Activated T-cell treated with anti-CD3 and anti-CD28 coated beads, Interleukin-2, amount 50 U/mL, for 72 hours (primary cell): Measurements from ENCODE around the gene TRMT1. TPM values are rescaled to one million over a fixed set of nuclear protein-coding genes. Genes with fewer than 3 reads are reported as not detected.
"Not testable (repeated sequence)": the region's sequence is repeated elsewhere in the genome, so short reads cannot be mapped to it uniquely, and the experiment has no call there.

ENCODE experiments used
- ATAC-seq, 2 donors: fragments of 150-1000 bp; cut with Tn5 transposase; replicated peaks in 1 of 2; 2 replicates each; pipeline ENCODE4 v1.10.0; 2021; ENCODE audit warnings: moderate library complexity in 2 of 2, mild to moderate bottlenecking in 1 of 2
- DNase-seq, 2 donors: peaks; one replicate each; pipeline ENCODE4 v3.0.0; 2021 to 2022; ENCODE audit warnings: mixed read lengths in 1 of 2
- H3K27ac Mint-ChIP-seq: one replicate; pipeline ENCODE4 v1.8.0; 2022; ENCODE audit warnings: mild to moderate bottlenecking, moderate library complexity, mixed read lengths
- H3K27me3 Mint-ChIP-seq: one replicate; pipeline ENCODE4 v1.8.0; 2022; ENCODE audit warnings: low read depth, mixed read lengths
- H3K36me3 Mint-ChIP-seq, 2 donors: one replicate each; pipeline ENCODE4 v1.8.0; 2022; ENCODE audit warnings: mixed read lengths in 2 of 2, mild to moderate bottlenecking in 1 of 2; ENCODE audit not compliant: insufficient read depth in 2 of 2
- H3K4me1 Mint-ChIP-seq: one replicate; pipeline ENCODE4 v1.8.0; 2022; ENCODE audit warnings: low read depth, mixed read lengths
- H3K4me3 Mint-ChIP-seq, 2 donors: one replicate each; pipeline ENCODE4 v1.8.0; 2022; ENCODE audit warnings: mild to moderate bottlenecking in 2 of 2, mixed read lengths in 2 of 2, moderate library complexity in 2 of 2
- H3K9me3 Mint-ChIP-seq, 2 donors: one replicate each; pipeline ENCODE4 v1.8.0; 2022; ENCODE audit warnings: mixed read lengths in 2 of 2
- total RNA-seq, 2 donors: library from RNA; stranded (reverse); gene quantifications; one replicate each; pipeline ENCODE4 v1.2.3, GENCODE V29; 2022

TRMT1 gene
- 10 to 100 TPM; 41.0 to 46.0 TPM for total RNA-seq

GRCh38 chr19:13116282-13117175, at the start of gene TRMT1:
TSS of gene TRMT1 (minus strand) at chr19:13116740. CDS start at chr19:13116399, 341 bp downstream.
- H3K4me1 Mint-ChIP-seq = peaks cover 41% of the 10 kb centered on the region
- H3K4me3 Mint-ChIP-seq = peak within 1 kb of the TSS; percentile 92
- ATAC-seq (peak; percentile 61 to 67), DNase-seq (peak; percentile 89 to 94)
- no peaks in the 10 kb centered on the region for H3K27me3 Mint-ChIP-seq
- H3K27ac Mint-ChIP-seq = peak within 1 kb of the TSS; percentile 92
- peaks cover 0 to 3% of the 10 kb centered on the region in 2 donors for H3K36me3 Mint-ChIP-seq
- H3K9me3 Mint-ChIP-seq = no peaks in the 10 kb centered on the region

- DNase-seq, ATAC-seq, H3K36me3 Mint-ChIP-seq, H3K27me3 Mint-ChIP-seq, H3K9me3 Mint-ChIP-seq, H3K27ac Mint-ChIP-seq: not testable (repeated sequence)
- Mint-ChIP-seq H3K4me3 (peak overlapping the region; percentile 27 to 32), H3K4me1 (peaks cover 76% of the 10 kb centered on the region)
Observed at GRCh38 chr19:13166151-13166550, 49.6 kb upstream of the TRMT1 start.

- Mint-ChIP-seq H3K27me3 (no peaks in the 10 kb centered on the region), H3K9me3 (no peaks in the 10 kb centered on the region), H3K4me3 (peak overlapping the region; percentile 77 to 89), H3K36me3 (peaks cover 0 to 2% of the 10 kb centered on the region in 2 donors), H3K27ac (peak overlapping the region; percentile 67), H3K4me1 (peaks cover 72% of the 10 kb centered on the region)
- DNase-seq = no peak
- ATAC-seq = no peak
Observed at GRCh38 chr19:13165162-13165997, 48.8 kb upstream of the TRMT1 start.

- H3K27ac Mint-ChIP-seq = peak overlapping the region; percentile 67
- no peaks in the 10 kb centered on the region for H3K9me3 Mint-ChIP-seq
- H3K4me3 Mint-ChIP-seq = peak overlapping the region; percentile 77 to 89
- peaks cover 72% of the 10 kb centered on the region for H3K4me1 Mint-ChIP-seq
- peak; percentile 48 to 56 for DNase-seq
- peak in 1 of 2 donors; percentile 10 for ATAC-seq
- H3K36me3 Mint-ChIP-seq = peaks cover 0 to 2% of the 10 kb centered on the region in 2 donors
- H3K27me3 Mint-ChIP-seq = no peaks in the 10 kb centered on the region
Observed at GRCh38 chr19:13164343-13165161, 48.0 kb upstream of the TRMT1 start.

GRCh38 chr19:13163609-13164342, 47.2 kb upstream of the TRMT1 start:
- ATAC-seq (peak; percentile 29 to 41), DNase-seq (peak; percentile 71 to 81)
- H3K4me1 Mint-ChIP-seq = peaks cover 73% of the 10 kb centered on the region
- H3K4me3 Mint-ChIP-seq = peak overlapping the region; percentile 77 to 89
- peaks cover 0 to 2% of the 10 kb centered on the region in 2 donors for H3K36me3 Mint-ChIP-seq
- H3K27me3 Mint-ChIP-seq = no peaks in the 10 kb centered on the region
- H3K9me3 Mint-ChIP-seq = no peaks in the 10 kb centered on the region
- H3K27ac Mint-ChIP-seq = peak overlapping the region; percentile 67

GRCh38 chr19:13162724-13163608, 46.4 kb upstream of the TRMT1 start:
- ATAC-seq (peak; percentile 56 to 65), DNase-seq (peak; percentile 90 to 91)
- H3K27ac Mint-ChIP-seq = peak overlapping the region; percentile 67
- H3K4me3 Mint-ChIP-seq = peak overlapping the region; percentile 77 to 89
- peaks cover 0 to 2% of the 10 kb centered on the region in 2 donors for H3K36me3 Mint-ChIP-seq
- peaks cover 75% of the 10 kb centered on the region for H3K4me1 Mint-ChIP-seq
- no peaks in the 10 kb centered on the region for H3K9me3 Mint-ChIP-seq
- H3K27me3 Mint-ChIP-seq = no peaks in the 10 kb centered on the region

- no peak overlapping the region for H3K27ac Mint-ChIP-seq
- ATAC-seq = no peak
- no peaks in the 10 kb centered on the region for H3K27me3 Mint-ChIP-seq
- H3K9me3 Mint-ChIP-seq = no peaks in the 10 kb centered on the region
- no peaks in the 10 kb centered on the region for H3K36me3 Mint-ChIP-seq
- DNase-seq = no peak
- peak overlapping the region in 1 of 2 donors; percentile 19 for H3K4me3 Mint-ChIP-seq
- H3K4me1 Mint-ChIP-seq = peaks cover 74% of the 10 kb centered on the region
Observed at GRCh38 chr19:13160557-13160956, 44.0 kb upstream of the TRMT1 start.

GRCh38 chr19:13159713-13160112, 43.2 kb upstream of the TRMT1 start:
- Mint-ChIP-seq H3K36me3 (peaks cover 0 to 2% of the 10 kb centered on the region in 2 donors), H3K4me1 (peaks cover 66% of the 10 kb centered on the region), H3K9me3 (no peaks in the 10 kb centered on the region), H3K27ac (peak overlapping the region; percentile 4), H3K27me3 (no peaks in the 10 kb centered on the region), H3K4me3 (peak overlapping the region in 1 of 2 donors; percentile 22)
- DNase-seq (no peak), ATAC-seq (no peak)

- peaks cover 10 to 18% of the 10 kb centered on the region in 2 donors for H3K36me3 Mint-ChIP-seq
- no peaks in the 10 kb centered on the region for H3K9me3 Mint-ChIP-seq
- peak overlapping the region; percentile 98 for H3K27ac Mint-ChIP-seq
- H3K4me3 Mint-ChIP-seq = peak overlapping the region; percentile 89 to 99
- peaks cover 53% of the 10 kb centered on the region for H3K4me1 Mint-ChIP-seq
- DNase-seq (peak; percentile 83 to 87), ATAC-seq (peak; percentile 8 to 13)
- H3K27me3 Mint-ChIP-seq = no peaks in the 10 kb centered on the region
Observed at GRCh38 chr19:13155472-13156359, 39.2 kb upstream of the TRMT1 start.

- peak; percentile 87 to 90 for DNase-seq
- ATAC-seq = peak; percentile 30 to 46
Observed at GRCh38 chr19:13154911-13155471, 38.5 kb upstream of the TRMT1 start.

More at GRCh38 chr19:13154911-13155471, 38.5 kb upstream of the TRMT1 start:
- Mint-ChIP-seq H3K4me3 (peak overlapping the region; percentile 89 to 99), H3K27ac (peak overlapping the region; percentile 98), H3K4me1 (peaks cover 47% of the 10 kb centered on the region), H3K27me3 (no peaks in the 10 kb centered on the region), H3K36me3 (peaks cover 13 to 19% of the 10 kb centered on the region in 2 donors), H3K9me3 (no peaks in the 10 kb centered on the region)
